Body of pancreas (tissue), 4 donors: ENCODE data around the gene MYH15.

Experiments
- CTCF ChIP-seq, 7 experiments: fragments of 450-650 bp in 4 of 7; fragments of 200-600 bp in 3 of 7; sonication (generic) in 3 of 7; IDR thresholded peaks; one replicate each; pipeline ENCODE4 v1.5.1; 2016 to 2019; ENCODE audit warnings: antibody characterized with exemption in 7 of 7
- POLR2A ChIP-seq, 3 donors: fragments of 450-650 bp; IDR thresholded peaks; one replicate each; pipeline ENCODE4 v1.6.1; 2016; ENCODE audit warnings: antibody characterized with exemption in 3 of 3, mild to moderate bottlenecking in 2 of 3

GRCh38 chr3:108475220-108475782 lies 35.1 kb downstream of the MYH15 start:
- no peak for TF ChIP-seq CTCF (IDR thresholded peaks at IDR 0.05)
- TF ChIP-seq POLR2A (IDR thresholded peaks at IDR 0.05): no peak
